Thoracic aorta (tissue), 2 donors: ENCODE measurements around the gene DACH1. TPM values are rescaled to one million over a fixed set of nuclear protein-coding genes. Genes with fewer than 3 reads are reported as not detected.

Experiments
- ATAC-seq: fragments of 150-250 bp; one replicate; pipeline ENCODE4 v1.8.0; 2017; ENCODE audit warnings: low read depth; ENCODE audit not compliant: insufficient number of reproducible peaks, low FRiP score
- DNase-seq: peaks from one replicate; pipeline ENCODE4 v3.0.0-alpha.2; 2020; ENCODE audit warnings: low spot score
- H3K27ac ChIP-seq, 2 donors: fragments of 200-600 bp; sonication (generic); 1 replicate in 1 of 2; 2 replicates in 1 of 2; pipeline ENCODE4 v1.5.1; 2016; ENCODE audit warnings: mild to moderate bottlenecking in 2 of 2, moderate library complexity in 2 of 2
- H3K27me3 ChIP-seq: fragments of 200-600 bp; sonication (generic); replicated peaks from 2 replicates; pipeline ENCODE4 v1.6.0; 2016; ENCODE audit warnings: mild to moderate bottlenecking; ENCODE audit not compliant: insufficient read depth
- H3K36me3 ChIP-seq: fragments of 200-600 bp; sonication (generic); one replicate; pipeline ENCODE4 v1.5.1; 2016
- H3K4me1 ChIP-seq, 2 donors: fragments of 200-600 bp; sonication (generic); 1 replicate in 1 of 2; 2 replicates in 1 of 2; pipeline versions ENCODE4 v1.5.1 to v1.6.0; 2016; ENCODE audit warnings: low read depth in 2 of 2, mild to moderate bottlenecking in 1 of 2; ENCODE audit not compliant: control insufficient read depth in 1 of 2
- H3K4me3 ChIP-seq: fragments of 200-600 bp; sonication (generic); 2 replicates; pipeline ENCODE4 v1.5.1; 2016; ENCODE audit warnings: mild to moderate bottlenecking
- H3K9me3 ChIP-seq: fragments of 200-600 bp; sonication (generic); 2 replicates; pipeline ENCODE4 v1.5.1; 2016
- total RNA-seq, 2 donors: library from RNA; depleted of rRNA; stranded (reverse); fragments of >200 nt; gene quantifications; one replicate each; pipeline versions ENCODE4 v1.1.0 to v1.2.3, GENCODE V29; 2016
- TF ChIP-seq, protein P1 (sequence below): fragments of 200-600 bp; sonication (generic); IDR thresholded peaks from one replicate; pipeline ENCODE4 v1.5.1; 2019; ENCODE audit warnings: antibody characterized with exemption

The DACH1 gene
- total RNA-seq, 2 donors from 2014 or later = 0.14 to 1.3 TPM

- no peaks in the 10 kb centered on the region for H3K4me1 ChIP-seq
- no peak overlapping the region for H3K27ac ChIP-seq
- TF ChIP-seq, protein P1, sequence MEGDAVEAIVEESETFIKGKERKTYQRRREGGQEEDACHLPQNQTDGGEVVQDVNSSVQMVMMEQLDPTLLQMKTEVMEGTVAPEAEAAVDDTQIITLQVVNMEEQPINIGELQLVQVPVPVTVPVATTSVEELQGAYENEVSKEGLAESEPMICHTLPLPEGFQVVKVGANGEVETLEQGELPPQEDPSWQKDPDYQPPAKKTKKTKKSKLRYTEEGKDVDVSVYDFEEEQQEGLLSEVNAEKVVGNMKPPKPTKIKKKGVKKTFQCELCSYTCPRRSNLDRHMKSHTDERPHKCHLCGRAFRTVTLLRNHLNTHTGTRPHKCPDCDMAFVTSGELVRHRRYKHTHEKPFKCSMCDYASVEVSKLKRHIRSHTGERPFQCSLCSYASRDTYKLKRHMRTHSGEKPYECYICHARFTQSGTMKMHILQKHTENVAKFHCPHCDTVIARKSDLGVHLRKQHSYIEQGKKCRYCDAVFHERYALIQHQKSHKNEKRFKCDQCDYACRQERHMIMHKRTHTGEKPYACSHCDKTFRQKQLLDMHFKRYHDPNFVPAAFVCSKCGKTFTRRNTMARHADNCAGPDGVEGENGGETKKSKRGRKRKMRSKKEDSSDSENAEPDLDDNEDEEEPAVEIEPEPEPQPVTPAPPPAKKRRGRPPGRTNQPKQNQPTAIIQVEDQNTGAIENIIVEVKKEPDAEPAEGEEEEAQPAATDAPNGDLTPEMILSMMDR = no peak
- no peaks in the 10 kb centered on the region for H3K36me3 ChIP-seq
- no peaks in the 10 kb centered on the region for H3K9me3 ChIP-seq
- DNase-seq = no peak
- ATAC-seq = no peak
- no peak overlapping the region for H3K4me3 ChIP-seq
- no peaks in the 10 kb centered on the region for H3K27me3 ChIP-seq
These were observed 397.4 kb downstream of the DACH1 start for GRCh38 chr13:71469626-71470025.

DNA sequence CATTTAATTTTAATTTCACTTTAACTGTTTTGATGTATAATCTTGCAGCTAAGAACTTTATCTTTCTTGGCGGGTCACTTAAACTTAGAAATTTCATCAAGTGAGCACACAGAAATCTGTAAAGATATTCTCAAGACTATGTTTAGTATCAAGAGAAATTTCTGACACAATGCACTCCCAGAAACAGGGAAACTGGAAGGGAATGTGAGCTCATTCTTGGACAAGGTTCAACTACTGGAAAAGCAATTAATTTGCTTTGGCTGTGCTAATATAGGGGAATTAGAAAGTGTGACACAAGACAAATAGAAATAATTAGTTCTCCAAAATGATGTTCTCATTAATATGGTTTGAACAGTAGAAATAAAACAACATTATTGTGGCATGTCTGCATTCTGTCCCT, 402.3 kb downstream of the DACH1 start:
- Histone ChIP-seq H3K4me3 (no peak overlapping the region), H3K36me3 (no peaks in the 10 kb centered on the region), H3K4me1 (no peaks in the 10 kb centered on the region), H3K27ac (no peak overlapping the region), H3K27me3 (no peaks in the 10 kb centered on the region), H3K9me3 (no peaks in the 10 kb centered on the region)
- ATAC-seq = no peak
- TF ChIP-seq, protein P1 = no peak
- no peak for DNase-seq

DNA sequence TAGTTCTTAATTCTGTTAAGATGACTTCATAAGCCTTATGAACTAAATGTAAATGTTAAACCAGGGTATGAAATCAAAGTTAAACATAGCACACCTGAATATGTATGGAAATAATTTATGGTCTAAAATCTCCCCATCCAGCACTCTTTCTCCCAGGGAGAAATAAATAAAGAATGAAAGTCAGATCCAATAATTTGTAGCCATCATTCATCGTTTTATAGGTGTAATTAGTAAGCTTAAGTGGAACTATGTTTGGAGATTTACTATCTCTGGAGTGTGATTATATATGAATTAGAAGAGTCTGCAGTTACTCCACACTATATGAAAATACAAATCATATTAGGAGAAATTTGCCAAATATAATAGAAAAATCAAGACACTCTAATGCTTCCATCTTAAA, 405.1 kb downstream of the DACH1 start:
- no peak overlapping the region for H3K27ac ChIP-seq
- H3K36me3 ChIP-seq = no peaks in the 10 kb centered on the region
- TF ChIP-seq, protein P1 = no peak
- ATAC-seq (no peak), DNase-seq (no peak)
- H3K4me3 ChIP-seq = no peak overlapping the region
- H3K4me1 ChIP-seq = no peaks in the 10 kb centered on the region
- H3K9me3 ChIP-seq = no peaks in the 10 kb centered on the region
- no peaks in the 10 kb centered on the region for H3K27me3 ChIP-seq

GRCh38 chr13:71460211-71460610, 406.8 kb downstream of the DACH1 start:
- DNase-seq (no peak), ATAC-seq (no peak)
- Histone ChIP-seq H3K36me3 (no peaks in the 10 kb centered on the region), H3K9me3 (no peaks in the 10 kb centered on the region), H3K27ac (no peak overlapping the region), H3K4me1 (no peaks in the 10 kb centered on the region), H3K27me3 (no peaks in the 10 kb centered on the region), H3K4me3 (no peak overlapping the region)
- TF ChIP-seq, protein P1 = no peak

- ATAC-seq = no peak
- Histone ChIP-seq H3K4me3 (no peak overlapping the region), H3K27me3 (no peaks in the 10 kb centered on the region), H3K4me1 (no peaks in the 10 kb centered on the region), H3K9me3 (no peaks in the 10 kb centered on the region), H3K36me3 (no peaks in the 10 kb centered on the region), H3K27ac (no peak overlapping the region)
- TF ChIP-seq, protein P1 = no peak
- DNase-seq = no peak
These were observed 407.3 kb downstream of the DACH1 start for GRCh38 chr13:71459708-71460107.
